Neural progenitor cell (in vitro differentiated cells): ENCODE data around the gene OTOP3. TPM values are rescaled to one million over a fixed set of nuclear protein-coding genes. Genes with fewer than 3 reads are reported as not detected.

Experiments used
- DNase-seq: peaks from one replicate; pipeline ENCODE4 v3.0.0-alpha.2; 2016; ENCODE audit warnings: low spot score
- H2AFZ ChIP-seq: fragments of 200-600 bp; sonication (generic); replicated peaks from 2 replicates; pipeline ENCODE4 v1.6.1; 2016; ENCODE audit warnings: antibody characterized with exemption
- H3F3A ChIP-seq: fragments of 200-600 bp; sonication (generic); 2 replicates; pipeline ENCODE4 v1.6.1; 2016; ENCODE audit warnings: antibody characterized with exemption, low read depth
- H3K27ac ChIP-seq: fragments of 200-600 bp; sonication (generic); 2 replicates; pipeline ENCODE4 v1.5.1; 2016; ENCODE audit warnings: mild to moderate bottlenecking
- H3K27me3 ChIP-seq: fragments of 200-600 bp; sonication (generic); 2 replicates; pipeline ENCODE4 v1.6.1; 2016; ENCODE audit warnings: mild to moderate bottlenecking, moderate library complexity
- H3K36me3 ChIP-seq: fragments of 200-600 bp; sonication (generic); 2 replicates; pipeline ENCODE4 v1.5.1; 2016
- H3K4me1 ChIP-seq: fragments of 200-600 bp; sonication (generic); 2 replicates; pipeline ENCODE4 v1.6.1; 2016; ENCODE audit warnings: mixed run types
- H3K4me2 ChIP-seq: fragments of 200-600 bp; sonication (generic); 2 replicates; pipeline ENCODE4 v1.6.1; 2016
- H3K4me3 ChIP-seq: fragments of 200-600 bp; sonication (generic); 2 replicates; pipeline ENCODE4 v1.5.1; 2016
- H3K79me2 ChIP-seq: fragments of 200-600 bp; sonication (generic); 2 replicates; pipeline ENCODE4 v1.6.1; 2016; ENCODE audit warnings: low read depth
- H3K9ac ChIP-seq: fragments of 200-600 bp; sonication (generic); 2 replicates; pipeline ENCODE4 v1.6.1; 2016
- H3K9me3 ChIP-seq: fragments of 200-600 bp; sonication (generic); 2 replicates; pipeline ENCODE4 v1.5.1; 2016; ENCODE audit warnings: low read depth
- H4K20me1 ChIP-seq: fragments of 200-600 bp; sonication (generic); 2 replicates; pipeline ENCODE4 v1.6.1; 2016; ENCODE audit warnings: low read depth
- H3K27ac Mint-ChIP-seq: 3 replicates; pipeline ENCODE4 v1.8.0; 2021; ENCODE audit warnings: mixed read lengths
- H3K27me3 Mint-ChIP-seq: 2 replicates; pipeline ENCODE4 v1.8.0; 2022; ENCODE audit warnings: low read depth, mild to moderate bottlenecking, inconsistent platforms, moderate library complexity, mixed read lengths; ENCODE audit not compliant: insufficient read depth
- H3K36me3 Mint-ChIP-seq: 3 replicates; pipeline ENCODE4 v1.8.0; 2021; ENCODE audit warnings: mixed read lengths
- H3K4me1 Mint-ChIP-seq: 3 replicates; pipeline ENCODE4 v1.8.0; 2021; ENCODE audit warnings: mixed read lengths
- H3K4me3 Mint-ChIP-seq: 3 replicates; pipeline ENCODE4 v1.8.0; 2021; ENCODE audit warnings: mild to moderate bottlenecking, moderate library complexity, mixed read lengths
- H3K9me3 Mint-ChIP-seq: 3 replicates; pipeline ENCODE4 v1.8.0; 2020; ENCODE audit warnings: mixed read lengths
- EZH2 ChIP-seq: fragments of 200-600 bp; sonication (generic); IDR thresholded peaks from 2 replicates; pipeline ENCODE4 v1.6.1; 2017; ENCODE audit warnings: antibody characterized with exemption, mild to moderate bottlenecking, moderate library complexity
- EZH2phosphoT487 ChIP-seq: fragments of 200-600 bp; sonication (generic); IDR thresholded peaks from 2 replicates; pipeline ENCODE4 v1.6.1; 2017; ENCODE audit warnings: antibody characterized with exemption
- total RNA-seq: library from RNA; depleted of rRNA; stranded (reverse); fragments of >200 nt; gene quantifications from 2 replicates; pipeline ENCODE4 v1.2.3, GENCODE V29; 2015; ENCODE audit warnings: low replicate concordance
- TF ChIP-seq, protein P1 (sequence below): fragments of 200-600 bp; sonication (generic); IDR thresholded peaks from 2 replicates; pipeline ENCODE4 v1.5.1; 2017; ENCODE audit warnings: antibody characterized with exemption, mild to moderate bottlenecking

OTOP3 gene
- total RNA-seq, 1 donor from 2014 or later: not detected

DNA sequence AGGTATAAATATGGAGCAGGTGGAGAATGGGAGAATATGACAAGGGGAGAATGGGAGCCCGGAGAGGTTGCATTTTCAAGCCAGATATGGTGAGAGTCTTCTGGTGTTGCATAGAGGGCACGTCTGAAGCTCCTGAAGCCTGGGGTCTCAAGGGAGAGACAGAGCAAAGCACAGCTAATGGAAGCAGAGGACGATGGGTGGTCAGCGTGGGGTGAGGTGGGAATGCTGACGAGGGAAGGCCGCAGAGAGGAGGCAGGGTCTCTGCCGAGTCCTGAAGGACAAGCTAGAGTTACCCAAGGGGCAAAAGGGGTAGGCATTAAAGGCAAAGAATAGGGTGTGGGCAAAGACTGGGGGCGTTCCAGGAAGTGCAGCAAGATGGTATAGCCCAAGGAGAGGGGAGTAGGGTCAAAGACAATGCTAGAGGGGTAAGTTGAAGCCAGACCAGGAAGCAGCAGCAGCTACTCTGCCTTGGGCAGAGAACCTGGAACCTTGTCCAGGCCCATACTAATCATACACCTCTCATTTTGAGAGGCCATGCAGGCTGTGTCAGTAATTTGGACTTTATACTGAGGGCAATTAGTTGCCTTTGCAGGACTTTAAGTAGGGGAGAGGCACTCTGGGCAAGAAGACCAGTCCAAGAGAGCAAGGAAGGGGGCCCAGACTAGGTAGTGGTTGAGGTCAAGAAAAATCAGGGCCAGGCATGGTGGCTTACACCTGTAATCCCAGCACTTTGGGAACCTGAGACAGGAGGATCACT, 2.7 kb downstream of the OTOP3 start:
- H3K27ac Mint-ChIP-seq: no peak overlapping the region
- H3K36me3 Mint-ChIP-seq: no peaks in the 10 kb centered on the region
- H3K4me3 ChIP-seq: no peak overlapping the region
- H3K4me3 Mint-ChIP-seq: no peak overlapping the region
- no peaks in the 10 kb centered on the region for H3K9me3 ChIP-seq
- no peak overlapping the region for H3K27ac ChIP-seq
- H3K4me1 Mint-ChIP-seq: no peaks in the 10 kb centered on the region
- DNase-seq: no peak
- H2AFZ ChIP-seq: no peak overlapping the region
- H3K9me3 Mint-ChIP-seq: no peaks in the 10 kb centered on the region
- H3K4me2 ChIP-seq: no peak overlapping the region
- TF ChIP-seq EZH2 (no peak), EZH2phosphoT487 (no peak)
- TF ChIP-seq, protein P1, sequence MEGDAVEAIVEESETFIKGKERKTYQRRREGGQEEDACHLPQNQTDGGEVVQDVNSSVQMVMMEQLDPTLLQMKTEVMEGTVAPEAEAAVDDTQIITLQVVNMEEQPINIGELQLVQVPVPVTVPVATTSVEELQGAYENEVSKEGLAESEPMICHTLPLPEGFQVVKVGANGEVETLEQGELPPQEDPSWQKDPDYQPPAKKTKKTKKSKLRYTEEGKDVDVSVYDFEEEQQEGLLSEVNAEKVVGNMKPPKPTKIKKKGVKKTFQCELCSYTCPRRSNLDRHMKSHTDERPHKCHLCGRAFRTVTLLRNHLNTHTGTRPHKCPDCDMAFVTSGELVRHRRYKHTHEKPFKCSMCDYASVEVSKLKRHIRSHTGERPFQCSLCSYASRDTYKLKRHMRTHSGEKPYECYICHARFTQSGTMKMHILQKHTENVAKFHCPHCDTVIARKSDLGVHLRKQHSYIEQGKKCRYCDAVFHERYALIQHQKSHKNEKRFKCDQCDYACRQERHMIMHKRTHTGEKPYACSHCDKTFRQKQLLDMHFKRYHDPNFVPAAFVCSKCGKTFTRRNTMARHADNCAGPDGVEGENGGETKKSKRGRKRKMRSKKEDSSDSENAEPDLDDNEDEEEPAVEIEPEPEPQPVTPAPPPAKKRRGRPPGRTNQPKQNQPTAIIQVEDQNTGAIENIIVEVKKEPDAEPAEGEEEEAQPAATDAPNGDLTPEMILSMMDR: no peak
- H3F3A ChIP-seq: no peaks in the 10 kb centered on the region
- no peaks in the 10 kb centered on the region for H3K79me2 ChIP-seq
- peaks cover 85% of the 10 kb centered on the region for H3K27me3 ChIP-seq
- H3K4me1 ChIP-seq: peaks cover 7% of the 10 kb centered on the region
- H4K20me1 ChIP-seq: peaks cover 36% of the 10 kb centered on the region
- no peaks in the 10 kb centered on the region for H3K36me3 ChIP-seq
- H3K27me3 Mint-ChIP-seq: peaks cover 58% of the 10 kb centered on the region
- H3K9ac ChIP-seq: no peak overlapping the region

DNA sequence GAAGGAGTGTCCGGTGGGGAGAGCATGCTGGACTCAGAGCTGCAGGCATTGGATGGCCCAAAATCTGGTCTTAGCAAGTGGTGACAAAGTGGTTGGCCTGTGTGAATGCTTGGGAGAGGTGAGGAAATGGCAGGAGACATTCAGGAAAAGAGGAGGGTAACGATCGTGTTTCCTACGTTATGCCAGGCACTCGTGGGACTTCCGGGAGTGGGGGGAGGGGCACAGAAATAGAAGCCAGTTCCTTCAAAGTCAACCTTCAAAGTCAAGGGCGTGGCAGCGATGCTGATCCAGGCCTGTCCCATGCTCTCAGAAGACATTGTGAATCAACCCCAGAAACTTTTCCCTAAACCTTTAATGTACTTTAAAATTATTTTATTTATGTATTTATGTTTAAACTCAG, 3.8 kb downstream of the OTOP3 start:
- Histone ChIP-seq H3K9me3 (no peaks in the 10 kb centered on the region), H3K27ac (no peak overlapping the region), H3K4me2 (no peak overlapping the region), H3K79me2 (no peaks in the 10 kb centered on the region), H3K4me3 (no peak overlapping the region), H3K4me1 (peaks cover 7% of the 10 kb centered on the region), H2AFZ (no peak overlapping the region), H3F3A (no peaks in the 10 kb centered on the region), H4K20me1 (peaks cover 33% of the 10 kb centered on the region), H3K36me3 (no peaks in the 10 kb centered on the region), H3K9ac (no peak overlapping the region), H3K27me3 (peaks cover 74% of the 10 kb centered on the region)
- Mint-ChIP-seq H3K4me3 (no peak overlapping the region), H3K4me1 (no peaks in the 10 kb centered on the region), H3K27me3 (peaks cover 54% of the 10 kb centered on the region), H3K36me3 (no peaks in the 10 kb centered on the region), H3K9me3 (no peaks in the 10 kb centered on the region), H3K27ac (no peak overlapping the region)
- DNase-seq: no peak
- no peak for TF ChIP-seq EZH2phosphoT487
- TF ChIP-seq EZH2: no peak
- TF ChIP-seq, protein P1: no peak

DNA sequence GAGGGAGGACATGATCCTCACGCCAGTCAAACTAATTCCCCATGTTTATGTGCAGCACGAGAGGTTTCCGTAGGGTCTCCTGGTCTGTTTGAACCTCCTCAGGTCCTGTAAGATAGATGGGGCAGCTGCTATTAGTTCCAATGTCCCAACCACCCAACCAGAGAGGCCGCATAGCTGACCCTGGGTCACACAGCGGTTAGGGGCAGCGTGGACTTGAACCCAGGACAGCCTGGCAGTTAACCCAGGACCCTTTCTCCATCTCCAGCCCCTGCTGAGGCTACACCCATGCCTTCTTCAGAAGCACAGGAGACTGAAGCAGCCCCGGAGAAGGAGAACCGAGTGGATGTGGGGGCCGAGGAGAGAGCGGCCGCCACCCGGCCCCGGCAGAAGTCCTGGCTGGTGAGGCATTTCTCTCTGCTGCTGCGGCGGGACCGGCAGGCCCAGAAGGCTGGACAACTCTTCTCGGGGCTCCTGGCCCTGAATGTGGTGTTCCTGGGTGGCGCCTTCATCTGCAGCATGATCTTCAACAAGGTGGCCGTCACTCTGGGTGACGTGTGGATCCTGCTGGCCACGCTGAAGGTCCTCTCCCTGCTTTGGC, 5.5 kb downstream of the OTOP3 start:
- Histone ChIP-seq H3K9me3 (no peaks in the 10 kb centered on the region), H3K4me2 (no peak overlapping the region), H4K20me1 (peaks cover 16% of the 10 kb centered on the region), H3K9ac (no peak overlapping the region), H3K36me3 (no peaks in the 10 kb centered on the region), H3K4me1 (no peaks in the 10 kb centered on the region), H3K27me3 (peaks cover 62% of the 10 kb centered on the region), H3K79me2 (no peaks in the 10 kb centered on the region), H3K27ac (no peak overlapping the region), H2AFZ (no peak overlapping the region), H3K4me3 (no peak overlapping the region), H3F3A (no peaks in the 10 kb centered on the region)
- Mint-ChIP-seq H3K27me3 (peaks cover 47% of the 10 kb centered on the region), H3K9me3 (no peaks in the 10 kb centered on the region), H3K27ac (no peak overlapping the region), H3K4me1 (no peaks in the 10 kb centered on the region), H3K4me3 (no peak overlapping the region), H3K36me3 (no peaks in the 10 kb centered on the region)
- no peak for TF ChIP-seq EZH2phosphoT487
- no peak for TF ChIP-seq EZH2
- TF ChIP-seq, protein P1: no peak
- no peak for DNase-seq
